Measurements from ENCODE around the gene PDP2.
A peak's percentile ranks its signal among the peaks of the same experiment; 100 is the strongest.

Gene PDP2

GRCh38 chr16:66880288-66881013 lies at the start of gene PDP2:
Gene PDP2, plus strand, starts transcription at chr16:66880515. Its CDS starts 3,770 bp downstream, at chr16:66884285.
- DNase-seq (ENCODE audit: low read depth), result peak; percentile 80

GRCh38 chr16:66832190-66832589 lies 48.1 kb upstream of the PDP2 start:
- no peak for DNase-seq (ENCODE audit: low read depth)

GRCh38 chr16:66832661-66833305 lies 47.5 kb upstream of the PDP2 start:
- no peak for DNase-seq (ENCODE audit: low read depth)

GRCh38 chr16:66834746-66835145 lies 45.6 kb upstream of the PDP2 start:
- DNase-seq (ENCODE audit: low read depth), result no peak

- no peak for DNase-seq (ENCODE audit: low read depth)
These were observed 39.4 kb upstream of the PDP2 start for GRCh38 chr16:66840883-66841282.

GRCh38 chr16:66841366-66841765 lies 38.9 kb upstream of the PDP2 start:
- DNase-seq (ENCODE audit: low read depth), result no peak

- DNase-seq (ENCODE audit: low read depth), result no peak
These were observed 37.5 kb upstream of the PDP2 start for GRCh38 chr16:66842765-66843164.

- DNase-seq (ENCODE audit: low read depth), result no peak
These were observed 37.1 kb upstream of the PDP2 start for GRCh38 chr16:66843191-66843590.

GRCh38 chr16:66844009-66844341 lies 36.3 kb upstream of the PDP2 start:
- DNase-seq (ENCODE audit: low read depth), result no peak

- DNase-seq (ENCODE audit: low read depth), result no peak
These were observed 35.8 kb upstream of the PDP2 start, which contains the start of gene CA7 for GRCh38 chr16:66844342-66845079. Gene CA7, plus strand, starts transcription at chr16:66844414. Its CDS starts 74 bp downstream, at chr16:66844488.

GRCh38 chr16:66845080-66845410 lies 35.3 kb upstream of the PDP2 start:
- DNase-seq (ENCODE audit: low read depth), result no peak

- no peak for DNase-seq (ENCODE audit: low read depth)
These were observed 34.5 kb upstream of the PDP2 start for GRCh38 chr16:66845791-66846221.

- DNase-seq (ENCODE audit: low read depth), result no peak
These were observed 34.0 kb upstream of the PDP2 start for GRCh38 chr16:66846266-66846665.

GRCh38 chr16:66846831-66847230 lies 33.5 kb upstream of the PDP2 start:
- DNase-seq (ENCODE audit: low read depth), result no peak

GRCh38 chr16:66847533-66848067 lies 32.7 kb upstream of the PDP2 start:
- DNase-seq (ENCODE audit: low read depth), result no peak

- no peak for DNase-seq (ENCODE audit: low read depth)
These were observed 32.1 kb upstream of the PDP2 start for GRCh38 chr16:66848172-66848571.

- DNase-seq (ENCODE audit: low read depth), result no peak
These were observed 31.3 kb upstream of the PDP2 start for GRCh38 chr16:66849021-66849420.

- no peak for DNase-seq (ENCODE audit: low read depth)
These were observed 30.8 kb upstream of the PDP2 start for GRCh38 chr16:66849549-66849948.

- DNase-seq (ENCODE audit: low read depth), result no peak
These were observed 30.1 kb upstream of the PDP2 start for GRCh38 chr16:66850115-66850815.

- DNase-seq (ENCODE audit: low read depth), result no peak
These were observed 28.9 kb upstream of the PDP2 start for GRCh38 chr16:66851166-66851964.
